Cortex of kidney (tissue), 1 donor: ENCODE data around the gene GCK.
"Not testable (repeated sequence)": the region's sequence is repeated elsewhere in the genome, so short reads cannot be mapped to it uniquely, and the experiment has no call there.

Experiments used
- DNase-seq: peaks from one replicate; lab custom pipeline; 2025; lab: John Stamatoyannopoulos, UW

The GCK gene

DNA sequence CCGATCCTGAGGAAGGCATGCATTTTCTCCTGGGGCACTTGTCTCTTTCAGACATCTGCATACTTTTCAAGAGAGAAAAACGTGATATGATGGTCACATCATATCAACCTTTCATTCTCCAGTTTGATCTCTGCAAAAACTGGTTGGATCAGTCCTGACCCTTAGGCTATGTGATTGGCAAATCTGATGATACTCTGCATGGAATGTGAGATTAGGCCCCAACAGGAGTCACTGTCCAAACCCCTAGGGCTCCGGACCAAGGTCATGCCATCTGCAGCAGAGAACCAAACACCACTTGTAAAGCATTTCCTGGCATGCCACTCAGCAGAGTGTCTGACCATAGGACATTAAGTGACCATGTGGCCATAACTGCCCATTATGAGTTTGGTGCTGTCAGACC is 8.6 kb downstream of the GCK start:
- DNase-seq, result no peak

DNA sequence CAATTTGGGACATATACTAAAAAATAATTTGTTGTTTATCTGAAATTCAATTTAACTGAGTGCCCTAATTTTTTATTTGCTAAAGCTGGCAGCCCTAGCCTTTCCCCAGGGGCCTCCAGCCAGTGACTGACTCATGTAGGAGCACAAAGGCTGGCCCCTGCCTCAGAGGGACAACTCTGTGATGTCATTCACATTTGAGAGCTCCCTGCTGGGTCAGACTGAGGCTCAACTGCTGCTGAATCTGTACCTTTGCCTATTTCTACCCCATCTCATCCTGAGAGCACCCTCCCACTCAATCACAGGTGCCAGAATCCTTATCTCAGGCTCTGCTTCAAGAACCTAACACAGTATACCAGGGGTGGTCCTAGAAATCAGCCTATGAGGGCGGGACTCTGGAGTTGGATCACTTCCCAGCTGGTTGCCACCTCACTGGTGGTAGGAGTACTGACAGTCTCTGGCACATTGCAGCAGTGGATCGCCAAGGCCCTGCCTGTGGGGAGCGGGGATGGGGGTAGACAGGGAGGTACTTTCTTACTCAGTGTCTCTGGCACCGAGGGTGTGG is 11.6 kb downstream of the GCK start:
- no peak for DNase-seq

DNA sequence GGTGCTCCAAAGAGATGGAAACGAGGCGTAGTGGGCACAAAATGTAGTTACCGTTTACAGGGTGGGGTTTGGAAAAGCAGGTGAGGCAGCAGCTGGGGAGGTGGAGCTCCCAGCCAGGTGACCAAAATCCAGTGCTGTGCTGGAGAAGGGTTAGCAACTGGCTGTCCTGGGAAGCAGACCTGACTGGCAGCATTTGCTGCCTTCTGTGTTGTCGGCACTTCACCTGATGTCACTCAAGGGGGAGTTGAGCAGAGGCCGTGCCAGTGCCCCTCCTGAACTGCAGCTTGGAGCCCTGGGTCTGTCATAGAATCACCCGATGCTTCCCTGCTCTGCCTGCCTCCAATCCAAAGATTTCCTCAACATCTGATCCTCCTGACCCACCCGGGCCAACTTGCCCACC is 12.8 kb downstream of the GCK start:
- DNase-seq, result no peak

DNA sequence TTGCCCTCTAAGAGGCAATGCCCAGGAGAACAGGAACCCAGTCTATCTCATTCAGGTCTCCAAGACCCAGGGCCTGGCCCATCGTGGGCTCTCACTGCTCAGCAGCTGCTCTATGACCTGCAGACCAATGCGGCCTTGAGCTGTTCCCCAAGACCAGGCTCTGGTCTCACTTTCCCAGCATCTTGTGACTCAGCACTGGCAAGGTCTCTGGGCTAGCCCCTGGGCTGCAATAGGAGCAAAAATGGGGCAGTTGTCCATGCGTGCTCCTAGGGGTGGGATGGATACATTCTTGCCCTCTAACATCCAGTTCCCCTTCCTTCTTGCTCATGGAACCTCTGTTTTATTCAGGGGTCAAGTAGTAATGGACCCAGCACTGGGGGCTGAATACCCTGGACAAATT is 13.5 kb downstream of the GCK start:
- DNase-seq, result no peak

DNA sequence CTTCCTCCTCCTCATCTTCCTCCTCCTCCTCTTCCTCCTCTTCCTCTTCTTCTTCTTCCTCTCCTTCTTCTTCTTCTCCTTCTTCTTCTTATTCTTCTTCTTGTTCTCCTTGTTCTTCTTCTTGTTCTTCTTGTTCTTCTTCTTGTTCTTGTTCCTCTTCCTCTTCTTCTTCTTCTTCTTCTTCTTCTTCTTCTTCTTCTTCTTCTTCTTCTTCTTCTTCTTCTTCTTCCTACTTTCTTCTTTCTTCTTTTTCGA is 14.6 kb downstream of the GCK start:
- not testable (repeated sequence) for DNase-seq

DNA sequence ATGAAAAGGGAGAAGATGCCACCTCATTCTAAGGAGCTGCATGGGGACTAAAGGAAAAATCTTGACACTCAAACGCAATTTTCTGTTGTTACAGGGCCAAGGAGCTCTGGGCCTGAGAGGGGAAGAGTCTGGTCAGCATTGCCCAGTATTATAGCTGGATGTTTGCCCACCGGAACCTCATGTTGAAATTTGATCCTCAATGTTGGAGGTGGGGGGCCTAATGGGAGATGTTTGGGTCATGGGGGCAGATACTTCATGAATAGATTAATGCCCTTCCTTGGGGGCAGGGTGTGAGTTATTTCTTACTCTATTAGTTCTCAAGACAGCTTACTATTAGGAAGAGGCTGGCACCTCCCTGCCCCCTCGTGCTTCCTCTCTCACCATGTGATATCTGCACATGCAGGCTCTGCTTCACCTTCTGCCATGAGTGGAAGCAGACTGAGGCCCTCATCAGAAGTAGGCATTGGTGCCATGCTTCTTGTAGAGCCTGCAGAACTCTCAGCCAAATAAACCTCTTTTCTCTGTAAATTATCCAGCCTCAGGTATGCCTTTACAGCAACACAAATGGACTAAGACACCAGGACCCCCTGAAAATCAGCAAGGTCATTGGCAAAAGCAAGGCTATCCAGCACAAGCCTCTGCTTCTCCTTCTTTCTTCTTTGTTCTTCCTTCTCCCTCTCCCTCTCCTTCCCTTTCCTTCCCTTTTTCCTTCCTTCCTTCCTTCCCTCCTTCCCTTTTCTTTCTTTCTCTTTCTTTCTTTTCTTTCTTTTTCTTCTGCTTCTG is 15.1 kb downstream of the GCK start:
- DNase-seq, result no peak

DNA sequence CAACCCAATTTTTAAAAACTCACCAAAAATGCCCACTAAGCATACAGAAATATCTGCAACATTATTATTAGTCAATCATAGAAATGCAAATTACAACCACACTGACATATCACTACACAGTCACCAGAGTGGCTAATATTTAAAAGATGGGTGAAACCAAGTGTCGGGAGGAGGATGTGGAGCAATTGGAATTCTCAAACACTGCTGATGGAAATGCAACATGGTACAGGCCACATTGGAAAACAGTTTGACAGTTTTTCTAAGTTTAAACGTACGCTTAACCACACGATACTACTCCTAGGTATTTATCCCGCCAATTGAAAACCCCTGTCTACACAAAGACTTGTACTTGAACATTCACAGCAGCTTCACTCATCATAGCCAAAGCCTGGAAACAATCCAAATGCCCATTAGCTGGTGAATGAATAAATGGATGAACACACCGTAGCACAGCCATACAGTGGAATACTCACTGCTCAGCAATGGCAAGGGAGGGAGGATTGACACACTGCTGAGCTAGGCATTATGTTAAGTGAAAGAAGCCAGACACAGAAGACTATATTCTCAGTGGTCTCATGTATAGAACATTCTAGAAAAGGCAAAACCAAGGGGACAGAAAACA is 16.3 kb downstream of the GCK start:
- DNase-seq, result no peak

DNA sequence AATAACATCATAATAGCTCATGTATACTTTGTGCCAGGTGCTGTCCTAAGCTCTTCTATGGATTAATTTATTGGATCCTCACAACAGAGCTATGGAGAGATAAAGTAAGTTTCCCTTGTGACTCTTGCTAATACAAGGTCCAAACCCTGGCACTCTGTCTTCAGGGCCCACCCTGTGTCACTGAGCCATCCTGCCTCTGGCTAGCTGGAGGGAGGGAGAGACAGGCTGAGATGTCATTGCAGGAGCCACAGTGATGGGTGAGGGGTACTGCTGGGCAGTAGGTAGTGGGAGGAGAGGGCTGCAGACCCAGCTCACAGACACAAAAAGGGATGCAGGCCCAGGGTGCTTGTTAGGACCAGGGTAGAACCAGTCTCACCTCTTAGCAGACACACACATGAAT is 16.9 kb downstream of the GCK start:
- no peak for DNase-seq

DNA sequence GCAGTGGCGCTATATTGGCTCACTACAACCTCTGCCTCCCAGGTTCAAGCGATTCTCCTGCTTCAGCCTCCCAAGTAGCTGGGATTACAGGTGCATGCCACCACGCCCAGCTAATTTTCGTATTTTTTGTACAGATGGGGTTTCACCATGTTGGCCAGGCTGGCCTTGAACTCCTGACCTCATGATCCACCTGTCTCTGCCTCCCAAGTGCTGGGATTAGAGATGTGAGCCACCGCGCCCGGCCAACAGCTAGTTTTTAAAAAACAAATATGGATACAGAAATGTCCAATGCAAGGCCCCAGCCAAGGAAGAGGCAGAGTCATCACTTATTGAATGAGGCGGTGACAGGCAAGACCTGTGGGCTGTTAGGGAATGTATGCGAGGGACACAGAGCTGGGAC is 17.3 kb downstream of the GCK start:
- not testable (repeated sequence) for DNase-seq

DNA sequence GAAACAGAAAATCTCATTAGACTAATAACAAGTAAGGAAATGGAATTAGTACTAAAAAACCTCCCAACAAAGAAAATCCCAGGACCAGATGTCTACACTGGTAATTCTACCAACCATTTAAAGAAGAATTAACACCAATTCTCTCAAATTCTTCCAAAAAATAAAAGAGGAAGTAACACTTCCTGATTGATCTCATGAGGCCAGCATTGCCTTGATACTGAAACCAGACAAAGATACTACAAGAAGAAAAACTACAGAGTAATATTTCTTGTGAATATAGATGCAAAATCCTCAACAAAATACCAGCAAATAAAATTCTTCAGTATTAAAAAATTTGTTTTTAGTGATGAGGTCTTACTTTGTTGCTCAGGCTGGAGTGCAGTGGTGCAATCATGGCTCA is 21.3 kb downstream of the GCK start:
- no peak for DNase-seq

DNA sequence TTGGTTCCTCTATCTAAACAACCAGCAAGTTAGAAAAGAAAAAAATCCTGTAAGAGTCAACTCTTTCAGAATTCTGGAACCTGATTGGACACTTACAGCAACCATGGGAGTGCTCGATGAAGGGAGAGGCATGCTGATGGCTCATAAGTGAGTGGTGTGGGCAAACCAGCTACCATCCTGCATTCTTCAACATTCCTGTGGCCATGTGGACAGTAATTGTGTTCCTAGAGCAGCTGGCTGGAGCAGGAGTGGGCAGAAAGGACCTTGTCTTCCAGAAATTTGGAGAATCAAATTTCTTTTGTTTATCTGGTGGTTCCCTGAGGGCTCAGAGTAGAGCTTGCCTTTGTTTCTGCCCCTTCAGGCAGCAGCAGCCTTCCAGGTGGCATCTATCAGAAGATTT is 25.6 kb downstream of the GCK start:
- DNase-seq, result no peak

DNA sequence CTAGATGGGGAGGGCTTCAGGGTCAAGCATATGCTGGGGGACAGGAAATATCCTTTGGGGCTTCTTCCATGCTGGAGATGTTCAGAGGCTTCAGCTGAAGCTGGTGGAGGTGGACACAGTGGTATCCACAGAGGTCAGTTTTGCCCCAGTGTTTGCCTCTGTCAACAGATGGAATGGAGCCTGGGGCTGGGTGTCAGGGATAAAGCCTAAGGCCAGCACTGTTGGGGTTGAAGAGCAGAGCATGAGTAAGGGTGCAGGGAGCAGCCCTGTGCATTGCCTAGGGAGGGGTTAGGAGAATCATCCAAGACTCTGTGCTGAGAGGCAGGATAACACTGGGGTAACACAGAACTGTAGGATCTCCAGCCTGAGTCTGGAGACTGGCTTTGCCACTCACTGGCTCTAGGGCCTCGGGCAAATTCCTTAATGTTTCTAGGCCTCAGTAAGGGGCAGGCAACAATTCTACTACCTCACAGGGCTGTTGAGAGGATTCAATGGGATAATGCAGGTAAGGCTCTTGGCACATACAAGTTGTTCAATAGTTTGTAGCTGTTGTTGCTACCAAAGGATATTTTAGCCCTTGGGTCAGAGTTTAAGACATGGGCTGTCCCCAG is 26.3 kb downstream of the GCK start:
- DNase-seq, result no peak

DNA sequence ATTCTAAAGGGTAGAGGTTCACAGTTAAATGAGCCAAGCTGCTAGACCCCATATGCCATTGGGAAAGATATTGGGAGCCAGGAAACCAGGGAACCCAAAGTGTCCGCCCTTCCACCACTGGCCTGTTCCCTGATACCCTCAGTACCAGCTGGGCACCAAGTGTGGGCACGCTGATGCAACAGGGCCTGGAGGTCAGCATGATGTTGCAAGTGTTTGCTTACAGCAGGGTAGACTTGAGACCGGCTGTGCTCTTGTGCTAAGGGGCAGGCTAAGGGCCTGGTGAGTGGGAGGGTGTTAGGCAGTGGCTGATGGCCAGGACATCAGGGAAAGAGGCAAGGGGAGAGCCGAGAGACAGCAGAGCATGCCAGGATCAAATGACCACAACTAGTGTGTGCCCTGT is 27.1 kb downstream of the GCK start:
- DNase-seq, result no peak

DNA sequence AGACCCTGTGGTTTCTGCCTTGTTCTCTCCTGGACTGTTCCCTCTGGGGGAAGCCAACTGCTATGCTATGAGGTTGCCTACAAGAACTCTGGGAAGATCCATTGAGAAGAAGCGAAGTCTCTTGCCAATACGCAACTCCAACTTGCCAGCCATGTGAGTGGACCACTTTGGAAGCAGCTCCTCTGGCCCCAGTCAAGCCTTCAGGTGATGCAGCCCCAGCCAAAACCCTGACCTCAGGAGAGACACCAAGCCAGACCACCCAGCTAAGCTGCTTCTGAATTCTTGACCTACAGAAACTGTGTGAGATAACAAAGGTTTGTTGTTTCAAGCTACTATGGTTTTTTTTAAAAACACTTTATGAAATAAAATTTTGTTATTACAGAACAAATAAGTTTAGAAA is 27.9 kb downstream of the GCK start:
- DNase-seq, result no peak

DNA sequence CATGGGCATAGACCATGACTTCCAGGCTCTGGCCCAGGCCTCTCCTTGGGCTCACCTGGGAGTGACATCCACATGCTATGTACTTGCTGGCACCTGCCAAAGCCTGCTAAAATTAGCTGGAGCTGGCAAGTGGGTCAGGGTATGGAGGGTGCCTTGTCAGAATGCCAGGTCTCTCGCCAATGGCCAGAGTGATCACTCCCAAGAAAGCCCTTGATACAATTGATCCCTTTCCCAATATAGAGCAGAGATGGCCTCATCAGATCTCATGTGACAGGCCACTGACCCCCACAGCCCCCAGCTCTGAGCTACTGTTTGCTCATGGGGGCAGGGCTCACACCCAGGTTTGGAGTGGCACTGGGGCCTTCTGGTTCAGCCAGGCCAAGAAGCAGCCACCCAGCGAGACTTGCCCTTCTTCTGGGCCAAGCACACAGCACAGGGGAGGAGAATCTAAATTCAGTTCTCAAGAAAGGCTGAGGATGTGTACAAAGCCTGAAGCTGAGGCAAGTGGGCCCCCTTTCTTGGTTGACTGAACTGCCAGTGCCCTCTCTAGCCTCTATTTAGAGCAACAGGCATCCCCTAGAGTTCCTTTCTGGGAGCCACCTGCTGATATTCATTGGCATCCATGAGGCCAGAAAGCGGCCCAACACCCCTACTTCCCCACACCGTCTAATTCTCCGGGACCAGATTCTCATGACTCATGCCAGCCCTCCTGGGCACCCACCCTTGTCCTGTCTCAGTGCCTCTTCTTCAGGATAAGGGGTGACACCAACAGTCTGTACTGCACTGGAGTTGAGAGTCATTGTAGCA is 29.2 kb downstream of the GCK start:
- DNase-seq, result no peak

DNA sequence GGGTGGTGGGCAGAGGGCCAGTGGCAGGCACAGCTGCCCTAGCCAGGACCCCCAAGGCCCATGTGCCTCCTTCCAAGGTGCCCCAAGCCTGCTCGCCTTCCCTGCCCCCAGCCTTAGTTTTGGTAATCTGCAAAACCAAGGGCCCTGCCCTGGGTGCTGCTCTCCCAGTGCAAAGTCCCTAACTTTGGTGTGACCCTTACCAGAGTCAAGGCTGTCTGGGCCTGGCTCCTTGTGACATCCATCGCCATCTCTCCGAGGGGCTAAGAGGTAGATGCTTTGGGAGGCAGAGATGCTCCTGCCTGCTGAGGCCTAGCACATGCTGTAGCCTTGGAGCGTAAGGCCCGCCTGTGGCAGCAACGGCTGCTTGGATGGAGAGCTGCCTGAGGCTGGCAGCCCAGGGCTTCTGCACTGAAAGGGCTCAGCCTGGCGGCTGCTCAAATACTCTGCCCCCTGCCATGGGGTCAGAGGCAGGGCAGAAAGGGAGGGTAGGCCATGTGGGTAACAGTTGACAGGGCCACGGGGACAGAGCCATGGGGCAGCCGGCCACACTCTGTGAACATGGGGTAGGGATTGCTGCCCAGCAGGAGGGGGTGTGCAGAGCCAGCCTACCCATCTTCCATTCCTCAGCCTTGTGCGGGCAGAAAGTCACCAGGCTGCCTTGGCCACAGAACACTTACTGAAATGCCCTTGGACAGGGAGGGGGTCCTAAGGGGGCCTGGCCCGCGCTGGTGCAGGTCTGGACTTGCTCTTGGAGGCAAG is 30.2 kb downstream of the GCK start:
- DNase-seq, result no peak

DNA sequence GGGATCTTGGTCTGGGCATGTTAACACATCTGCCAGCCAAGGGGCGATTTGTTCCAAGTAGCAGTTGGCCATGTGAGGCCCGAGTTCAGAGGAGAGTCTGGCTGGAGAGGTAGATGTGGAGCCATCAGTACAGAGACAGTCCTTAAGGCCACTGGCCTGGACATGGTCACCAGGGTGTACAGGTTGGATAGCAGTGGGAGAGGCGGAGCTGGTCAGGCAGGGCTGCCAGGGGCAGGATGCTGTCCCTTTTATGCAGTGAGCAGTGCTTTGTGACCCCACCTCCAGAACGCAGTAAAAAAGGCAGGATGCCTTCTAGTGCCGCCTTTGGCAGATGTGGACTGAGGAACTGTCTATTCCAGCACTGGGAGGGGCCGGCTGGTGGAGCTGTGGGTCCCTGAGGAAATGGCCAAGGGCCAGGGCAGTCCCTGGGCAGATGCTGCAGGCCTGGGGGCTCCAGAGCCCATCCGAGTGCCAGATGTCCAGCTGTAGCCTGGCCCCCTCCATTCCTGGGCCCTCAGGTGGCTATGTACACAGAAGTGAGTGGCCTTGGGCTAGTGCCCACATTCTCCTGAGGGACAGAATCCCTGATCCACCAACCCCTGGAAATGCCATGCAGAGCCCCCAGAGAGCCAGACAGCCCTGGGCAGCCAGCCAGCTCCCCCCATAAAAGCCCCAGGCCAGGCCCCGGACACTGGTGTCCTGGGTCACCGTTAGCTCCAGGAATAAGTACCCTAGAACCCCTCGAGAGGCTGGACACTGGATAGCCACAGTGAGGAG is 31.0 kb downstream of the GCK start:
- DNase-seq, result no peak

DNA sequence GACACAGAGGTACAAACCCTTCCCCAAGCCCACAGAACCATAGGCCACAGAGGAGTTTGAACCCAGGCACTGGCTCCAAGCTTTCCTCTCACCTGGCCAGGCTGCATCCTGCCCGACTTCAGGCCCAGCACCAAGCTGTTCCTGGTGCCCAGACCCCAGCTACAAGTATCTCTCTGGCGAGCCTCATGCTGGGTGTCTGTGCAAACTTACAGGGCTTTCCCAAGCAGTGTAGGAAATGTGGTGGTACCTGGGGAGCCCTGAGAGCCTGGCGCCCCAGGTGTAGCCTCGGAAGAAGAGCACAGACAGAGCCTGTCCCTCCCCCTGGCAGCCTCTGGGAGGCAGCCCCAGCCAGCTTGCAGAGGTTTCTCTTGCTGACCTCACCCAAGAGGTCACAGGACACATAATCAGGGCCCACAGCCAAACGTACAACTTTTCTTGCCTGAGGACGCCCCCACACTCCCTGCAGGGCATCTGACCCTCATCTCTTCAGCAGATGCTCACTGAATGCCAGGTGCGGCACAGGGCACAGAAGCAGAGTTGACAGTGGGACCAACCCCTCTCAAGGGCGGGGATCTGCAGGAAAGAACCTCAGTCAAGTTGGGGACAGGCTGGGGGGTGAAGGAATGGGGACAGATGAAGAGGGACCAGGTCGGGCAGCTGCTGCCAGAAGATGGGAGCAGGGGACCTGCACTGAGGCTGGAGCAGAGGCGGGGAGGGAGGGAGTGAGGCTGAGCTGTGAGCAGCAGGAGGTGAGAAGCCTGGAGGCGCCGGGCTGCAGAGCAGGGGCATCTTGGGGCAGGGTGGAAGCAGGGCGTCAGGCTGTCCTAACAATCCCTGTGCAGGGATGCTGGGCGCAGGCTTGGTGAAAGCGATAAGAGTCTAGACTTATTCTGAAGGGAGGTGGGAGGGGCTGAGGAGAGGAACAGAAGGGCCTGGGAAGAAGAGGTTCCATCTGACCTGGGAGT is 31.8 kb downstream of the GCK start:
- no peak for DNase-seq

DNA sequence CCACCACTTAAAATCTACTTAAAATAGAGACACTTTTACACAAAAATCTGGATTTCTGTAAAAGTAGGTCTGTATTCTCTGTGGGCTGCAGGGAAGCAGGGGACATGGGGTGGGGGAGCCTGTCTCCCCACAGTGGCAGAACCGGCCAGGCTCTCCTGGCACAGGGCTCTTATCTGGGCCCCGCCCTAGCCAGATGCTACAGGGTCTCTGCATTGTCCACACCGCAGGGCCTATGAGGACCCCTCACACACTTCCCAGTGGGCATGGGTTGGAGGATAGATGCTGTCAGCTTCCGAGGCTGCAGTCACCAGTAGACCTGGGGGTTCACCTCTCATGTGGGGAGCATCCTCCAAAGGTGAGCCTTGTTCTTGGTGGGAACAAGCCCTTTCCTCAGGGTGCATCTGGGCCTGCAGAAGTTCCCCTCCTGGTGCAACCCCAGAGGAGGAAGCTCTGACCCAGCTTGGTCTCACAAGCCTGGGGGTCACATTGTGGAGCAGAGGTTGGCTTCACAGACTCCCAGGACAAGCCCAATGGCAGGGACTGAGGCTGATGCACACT is 32.7 kb downstream of the GCK start:
- DNase-seq, result no peak
